Measurements from ENCODE around the gene KAZALD1.

DNA sequence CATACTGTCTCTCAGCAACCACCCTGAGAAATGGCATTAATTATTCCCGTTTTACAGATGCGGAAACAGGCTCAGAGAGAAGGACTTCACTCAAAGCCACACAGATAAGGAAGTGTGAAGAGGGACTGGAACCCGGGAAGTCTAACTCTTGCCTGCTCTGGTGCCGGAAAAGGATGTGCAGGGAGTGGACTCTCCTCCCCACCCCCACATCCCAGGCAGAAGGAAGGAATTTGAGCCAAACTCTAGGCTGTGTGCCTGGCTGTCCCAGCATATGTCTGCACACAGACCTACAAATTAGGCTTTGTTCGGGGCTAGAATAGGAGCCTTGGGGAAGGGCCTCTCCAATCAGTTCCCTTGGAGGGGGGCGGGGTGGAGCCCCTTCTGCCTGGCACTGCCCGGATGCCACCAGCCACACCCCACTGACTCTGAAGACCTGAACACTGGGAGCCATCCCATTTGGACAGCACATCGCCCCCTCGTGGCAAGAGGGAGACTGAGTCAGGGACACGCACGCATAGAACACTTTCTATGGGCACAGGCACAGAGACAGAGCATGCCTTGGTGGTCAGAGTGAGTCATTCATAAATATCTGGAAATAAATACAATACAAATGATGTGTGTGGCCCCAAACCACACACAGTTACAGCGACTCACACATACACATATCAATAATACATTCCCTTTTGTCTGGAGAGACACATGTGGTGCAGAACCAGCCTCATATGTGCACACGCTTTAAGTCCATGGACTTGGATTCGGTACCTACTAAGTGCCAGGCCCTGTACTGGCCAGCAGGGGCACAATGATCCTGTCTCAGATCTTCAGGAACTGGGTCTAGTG is 49.0 kb upstream of the KAZALD1 start:
- TF ChIP-seq TEAD4 (IDR thresholded peaks at IDR 0.05) = no peak
- TF ChIP-seq, protein P1, sequence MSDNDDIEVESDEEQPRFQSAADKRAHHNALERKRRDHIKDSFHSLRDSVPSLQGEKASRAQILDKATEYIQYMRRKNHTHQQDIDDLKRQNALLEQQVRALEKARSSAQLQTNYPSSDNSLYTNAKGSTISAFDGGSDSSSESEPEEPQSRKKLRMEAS (IDR thresholded peaks at IDR 0.05) = no peak
- TF ChIP-seq FOXM1 (IDR thresholded peaks at IDR 0.05; ENCODE audit: borderline replicate concordance, low read depth) = no peak

Data from Ishikawa (cell line).